8988T (cell line): ENCODE measurements around the gene OR7G2.

ENCODE experiments used
- DNase-seq: peaks from one replicate; pipeline ENCODE4 v3.0.0; 2011

Gene OR7G2

DNA sequence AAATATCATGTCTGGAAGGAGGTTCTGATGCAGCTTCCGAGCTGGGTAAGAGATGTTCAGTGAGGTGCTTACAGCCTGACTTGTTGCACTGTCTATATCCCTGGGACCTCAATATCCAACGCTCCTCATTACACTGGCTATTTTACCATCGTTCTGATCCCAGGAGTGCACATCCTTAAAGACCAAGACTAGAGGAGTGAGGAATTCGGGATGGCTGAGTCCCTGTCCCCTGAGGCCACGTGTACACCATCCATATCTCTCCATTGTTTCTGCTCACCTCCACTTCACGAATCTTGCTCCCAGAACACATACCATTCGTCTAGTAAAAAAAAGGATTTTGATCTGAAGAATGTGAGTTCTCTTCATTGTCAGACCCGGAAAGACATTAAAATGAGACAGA, at the start of gene OR7G2:
OR7G2 (minus strand) TSS at position 101 of the 400 bp plus-strand sequence. CDS start 4,232 bp downstream, outside the sequence.
- DNase-seq: no peak

DNA sequence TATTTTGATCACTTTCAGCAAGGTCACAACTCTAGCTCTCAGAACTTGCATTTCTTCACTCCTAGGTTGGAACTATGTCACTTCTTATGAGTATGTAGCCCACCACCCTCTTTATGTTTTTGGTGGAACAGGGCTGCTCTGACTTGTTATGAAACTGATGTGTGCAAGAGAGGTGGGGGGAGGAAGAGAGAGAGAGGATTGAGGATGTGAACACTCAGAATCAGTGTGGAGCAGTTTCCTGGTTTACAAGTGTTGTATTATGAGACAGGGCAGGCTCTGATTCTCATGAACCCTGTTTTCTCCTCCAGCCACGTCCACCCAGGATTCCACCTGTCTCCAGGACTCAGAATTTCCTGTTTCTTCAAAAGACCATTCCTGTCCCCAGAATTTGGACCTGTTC, 49.0 kb upstream of the OR7G2 start:
- DNase-seq: no peak

DNA sequence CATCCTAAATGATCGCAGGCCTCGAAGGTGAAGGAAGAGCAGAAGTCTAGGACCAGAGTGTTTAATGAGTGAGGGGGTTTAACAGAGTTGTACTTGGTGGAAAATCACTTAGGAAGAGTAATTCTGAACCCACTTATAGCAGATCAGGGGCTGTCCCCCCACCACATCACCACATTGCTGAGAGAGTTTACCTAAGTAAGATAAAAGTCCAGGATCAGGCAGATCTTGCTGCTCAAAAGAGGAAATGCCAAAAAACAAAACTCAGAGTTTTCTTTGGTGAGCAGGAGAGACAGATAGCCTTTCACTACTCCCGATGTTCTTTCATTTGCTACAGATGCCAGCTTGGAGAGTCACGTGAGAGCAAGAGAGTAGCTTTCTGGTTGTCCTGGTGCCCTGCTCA, 48.3 kb upstream of the OR7G2 start:
- no peak for DNase-seq

GRCh38 chr19:9151367-9151766, 44.1 kb upstream of the OR7G2 start:
- no peak for DNase-seq

GRCh38 chr19:9150650-9151049, 43.4 kb upstream of the OR7G2 start:
- no peak for DNase-seq

GRCh38 chr19:9149997-9150396, 42.7 kb upstream of the OR7G2 start:
- no peak for DNase-seq

GRCh38 chr19:9148697-9149096, 41.4 kb upstream of the OR7G2 start:
- DNase-seq: no peak

DNA sequence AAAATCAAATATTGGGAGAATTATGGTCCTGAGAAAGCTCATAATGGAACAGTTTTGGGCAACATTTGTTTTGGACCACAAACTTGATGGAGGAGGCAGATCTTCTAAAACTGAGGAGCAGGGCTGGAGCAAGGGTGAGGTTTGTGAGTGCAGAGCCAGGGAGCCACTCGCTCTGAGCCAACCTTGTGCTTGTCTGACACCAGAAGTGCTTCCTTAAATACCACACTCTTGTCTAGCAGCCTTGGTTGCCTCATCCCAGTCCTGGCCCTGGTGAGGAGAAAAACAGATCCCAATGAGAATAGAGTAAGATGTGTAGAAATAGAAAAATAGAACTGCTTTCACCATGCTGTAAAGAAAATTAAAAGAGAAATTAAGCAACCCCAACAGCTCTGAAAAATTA, 39.6 kb upstream of the OR7G2 start:
- no peak for DNase-seq

GRCh38 chr19:9144920-9145319, 37.6 kb upstream of the OR7G2 start:
- no peak for DNase-seq

DNA sequence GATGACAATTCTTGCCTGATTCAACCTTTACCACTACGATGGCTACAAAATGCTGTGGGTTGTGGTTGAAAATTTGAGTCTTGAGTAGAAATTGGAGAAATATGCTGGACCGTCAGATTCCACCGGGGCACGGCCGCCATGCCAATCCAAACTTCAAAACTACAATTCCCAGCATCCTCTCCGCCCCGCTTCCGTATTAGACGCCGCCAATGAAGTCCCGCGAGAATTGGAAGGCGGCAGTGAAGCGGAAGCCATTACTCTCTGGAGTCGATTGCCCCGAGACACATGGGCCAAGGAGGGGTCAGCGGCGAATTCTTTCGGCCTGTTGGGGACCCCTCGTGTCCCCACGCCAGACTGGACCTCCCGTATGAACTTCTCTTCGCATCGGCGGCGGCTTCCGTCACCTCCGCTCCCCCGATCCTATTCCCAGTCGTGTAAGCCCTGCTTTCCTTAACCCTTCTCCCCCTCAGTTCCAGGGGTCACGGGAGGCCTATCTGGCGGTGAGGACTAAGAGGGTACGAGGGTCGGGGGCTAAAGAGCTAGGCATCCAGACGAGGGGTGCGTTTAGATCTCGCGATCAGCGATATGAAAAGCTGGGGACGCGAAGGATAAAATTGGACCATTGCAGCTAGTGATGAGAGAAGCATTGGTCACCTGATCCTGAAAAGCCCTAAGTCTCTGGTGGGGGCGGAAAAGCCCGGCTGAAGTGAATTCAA, 33.0 kb upstream of the OR7G2 start, which contains the start of gene ZNF317:
ZNF317 (plus strand) TSS at position 239 of the 716 bp plus-strand sequence. CDS start 15,620 bp downstream, outside the sequence.
- DNase-seq: peak; percentile 29

DNA sequence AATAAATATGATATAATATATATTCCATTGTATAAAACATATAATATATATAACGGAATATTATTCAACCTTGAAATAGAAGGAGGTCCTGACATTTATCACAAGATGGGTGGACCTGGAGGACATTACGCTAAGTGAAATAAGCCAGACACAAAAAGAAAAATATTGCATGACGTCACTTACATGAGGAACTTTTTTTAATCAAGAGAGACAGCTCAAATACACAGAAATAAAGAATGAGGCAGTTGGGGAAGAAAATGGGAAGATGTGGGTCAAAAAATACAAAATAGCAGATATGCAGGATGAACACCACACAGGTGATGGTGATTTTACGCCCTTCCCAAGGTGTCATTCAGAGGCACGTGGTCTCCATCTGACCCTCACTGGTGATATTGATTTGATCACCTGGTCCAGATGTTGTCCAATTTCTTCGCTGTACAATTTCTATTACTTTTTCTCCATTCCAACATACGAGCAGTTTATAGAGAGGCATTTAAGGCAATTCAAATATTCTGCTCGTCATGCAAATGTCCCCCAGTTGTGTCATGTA, 32.4 kb upstream of the OR7G2 start:
- DNase-seq: no peak

DNA sequence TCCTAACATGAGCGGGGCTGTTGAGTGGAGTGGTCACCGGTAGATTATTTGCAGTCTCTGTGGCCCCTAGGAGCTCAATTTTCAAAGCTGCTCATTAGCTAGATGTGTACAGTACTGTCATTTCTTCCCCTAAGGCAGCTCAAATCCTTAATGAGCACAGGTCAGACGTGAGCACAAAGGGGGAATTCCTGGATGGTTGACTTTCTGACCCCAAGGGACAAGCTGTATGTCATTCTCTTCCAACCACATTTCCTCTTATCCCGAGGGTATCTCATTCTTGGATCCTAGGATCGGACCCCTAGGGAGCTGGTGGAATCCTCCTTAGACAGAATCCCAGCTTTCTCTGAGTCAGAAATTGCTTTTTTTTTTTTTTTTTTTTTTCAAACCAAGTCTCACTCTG, 25.1 kb upstream of the OR7G2 start:
- DNase-seq: no peak

GRCh38 chr19:9130965-9131364, 23.7 kb upstream of the OR7G2 start:
- DNase-seq: no peak

DNA sequence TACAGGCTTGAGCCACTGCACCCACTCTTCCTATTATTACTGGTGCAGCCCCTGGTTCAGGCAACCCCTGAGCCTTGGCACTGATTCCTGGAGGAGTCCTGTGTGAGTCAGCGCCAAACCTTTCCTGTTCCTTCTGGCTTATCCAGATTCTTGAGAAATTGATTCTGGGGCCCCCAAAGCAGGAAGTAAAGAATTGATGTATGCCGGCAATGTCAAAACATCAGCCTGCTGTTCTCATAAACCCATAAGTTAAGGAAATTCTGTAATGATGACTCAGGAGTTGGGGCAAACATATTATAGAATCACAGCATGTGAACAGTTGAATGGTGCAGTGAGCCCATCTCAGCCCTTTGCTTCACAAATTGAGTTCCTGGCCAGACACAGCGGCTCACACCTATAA, 20.9 kb upstream of the OR7G2 start:
- DNase-seq: peak; percentile 21

- DNase-seq: no peak
Measured at GRCh38 chr19:9126900-9127405, 19.7 kb upstream of the OR7G2 start, which contains the start of gene OR7G3. Gene OR7G3 (minus strand): TSS chr19:9126950. CDS start chr19:9126950, 0 bp downstream.

GRCh38 chr19:9116547-9116946, 9.3 kb upstream of the OR7G2 start:
- DNase-seq: no peak

- no peak for DNase-seq
Measured at GRCh38 chr19:9115307-9115813, 8.1 kb upstream of the OR7G2 start, which contains the start of gene OR7G1. Gene OR7G1 (minus strand): TSS chr19:9115763. CDS start chr19:9115763, 0 bp downstream.

GRCh38 chr19:9109959-9110358, 2.7 kb upstream of the OR7G2 start:
- DNase-seq: no peak

GRCh38 chr19:9086761-9087160, 20.5 kb downstream of the OR7G2 start, which contains the start of gene OR1M1:
Gene OR1M1 (plus strand): TSS chr19:9087061. CDS start chr19:9093245, 6,184 bp downstream.
- no peak for DNase-seq

DNA sequence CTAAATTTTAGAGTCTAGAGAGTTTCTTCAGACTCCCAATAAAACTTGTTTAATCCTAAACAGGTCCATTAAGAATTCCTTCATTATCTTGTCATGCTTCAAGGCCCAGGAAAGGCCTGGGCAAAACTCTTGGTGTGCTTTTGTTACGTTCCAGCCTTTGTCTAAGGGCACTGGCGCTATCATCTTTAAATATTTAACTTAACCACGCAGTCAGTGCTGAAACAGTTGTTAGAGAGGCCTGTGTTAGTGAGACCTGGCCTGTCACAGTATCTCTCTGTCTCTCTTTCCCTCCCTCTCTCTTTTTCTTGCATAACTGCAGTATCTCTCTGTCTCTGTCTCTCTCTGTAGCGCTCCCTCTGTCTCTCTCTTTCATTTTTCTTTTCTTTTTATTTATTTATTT, 28.6 kb downstream of the OR7G2 start:
- DNase-seq: no peak

DNA sequence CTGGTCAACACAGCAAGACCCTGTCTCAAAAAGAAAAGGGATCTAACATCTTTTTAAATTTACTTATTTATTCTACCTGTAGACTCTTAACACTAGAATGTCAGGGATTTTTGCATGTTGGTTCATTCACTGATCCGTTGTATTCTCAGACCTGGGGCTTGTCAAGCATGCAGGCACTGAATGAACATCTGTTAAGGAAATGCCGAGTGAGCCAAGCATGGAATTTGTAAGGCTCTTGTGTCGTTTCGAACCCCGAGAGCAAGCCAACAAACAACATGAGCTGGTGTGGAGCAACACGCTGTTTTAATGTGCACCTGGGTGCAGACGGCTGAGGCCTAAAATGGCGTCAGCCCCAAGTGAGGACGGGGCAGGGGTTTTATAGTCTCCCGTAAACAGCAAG, 30.4 kb downstream of the OR7G2 start:
- DNase-seq: no peak

GRCh38 chr19:9075064-9075949, 32.0 kb downstream of the OR7G2 start:
- peak; percentile 72 for DNase-seq

GRCh38 chr19:9073806-9074205, 33.5 kb downstream of the OR7G2 start:
- no peak for DNase-seq
